Measurements from ENCODE around the gene PPHLN1.
"Not testable (repeated sequence)": the region's sequence is repeated elsewhere in the genome, so short reads cannot be mapped to it uniquely, and the experiment has no call there.

PPHLN1 gene

DNA sequence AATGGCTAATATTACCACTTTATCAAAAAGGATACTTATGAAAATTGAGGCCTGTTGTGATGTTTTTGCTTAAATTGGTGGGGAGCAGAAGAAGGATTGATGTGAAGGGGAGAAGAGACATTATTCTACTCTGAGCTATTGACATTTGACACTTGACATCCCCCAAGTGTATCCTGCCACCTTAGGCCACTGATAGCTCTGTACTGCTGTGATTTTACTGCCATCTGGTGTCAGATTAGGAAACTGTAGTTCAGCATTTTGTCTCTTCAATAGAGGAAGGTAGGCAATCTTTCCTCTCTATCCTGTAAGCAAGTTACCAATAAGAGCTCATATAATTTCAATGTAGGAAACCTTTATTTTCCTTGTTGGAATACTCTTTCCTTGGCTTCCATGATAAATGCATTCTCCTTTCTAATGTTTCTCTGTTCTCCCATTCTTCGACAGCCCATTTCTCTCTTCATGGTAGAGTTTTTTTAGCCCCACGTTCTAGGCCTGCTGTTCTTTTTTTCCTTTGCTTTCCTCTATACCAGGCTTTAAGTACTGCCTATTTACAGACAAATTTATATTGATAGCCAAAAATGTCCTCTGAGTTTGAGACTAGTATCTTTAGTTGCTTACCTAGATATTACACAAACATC, 46.3 kb downstream of the PPHLN1 start:
- Mint-ChIP-seq H3K27ac (no peak overlapping the region), H3K4me1 (ENCODE audit: low read depth) (peaks cover 5% of the 10 kb centered on the region), H3K27me3 (no peaks in the 10 kb centered on the region)

DNA sequence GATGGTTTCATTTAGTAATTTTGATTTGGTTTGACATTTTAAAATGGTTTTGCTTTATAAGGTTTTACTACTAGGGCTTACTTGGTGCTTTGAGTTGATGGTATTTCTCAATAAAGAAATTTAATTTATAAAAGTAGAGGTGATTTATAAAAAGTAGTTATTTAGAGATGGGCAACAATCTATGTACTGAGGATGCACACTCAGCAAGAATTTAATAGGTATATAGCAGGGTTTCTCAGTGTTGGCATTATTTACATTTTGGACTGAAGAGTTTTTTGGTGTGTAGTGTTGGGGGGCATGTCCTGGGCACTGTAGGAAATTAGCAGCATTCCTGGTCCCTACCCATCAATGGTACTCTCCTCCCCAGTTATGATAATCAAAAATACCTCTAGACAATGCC, 47.7 kb downstream of the PPHLN1 start:
- no peak overlapping the region for H3K27ac Mint-ChIP-seq
- peaks cover 5% of the 10 kb centered on the region for H3K4me1 Mint-ChIP-seq (ENCODE audit: low read depth)
- H3K4me3 Mint-ChIP-seq = no peak overlapping the region
- H3K27me3 Mint-ChIP-seq = no peaks in the 10 kb centered on the region
- no peak for DNase-seq
- no peaks in the 10 kb centered on the region for H3K9me3 Mint-ChIP-seq
- peaks cover 50% of the 10 kb centered on the region for H3K36me3 Mint-ChIP-seq (ENCODE audit: low read depth)

More for the DNA sequence above, 46.3 kb downstream of the PPHLN1 start:
- no peak for DNase-seq
- no peaks in the 10 kb centered on the region for H3K9me3 Mint-ChIP-seq
- H3K36me3 Mint-ChIP-seq (ENCODE audit: low read depth) = peaks cover 40% of the 10 kb centered on the region
- no peak overlapping the region for H3K4me3 Mint-ChIP-seq

DNA sequence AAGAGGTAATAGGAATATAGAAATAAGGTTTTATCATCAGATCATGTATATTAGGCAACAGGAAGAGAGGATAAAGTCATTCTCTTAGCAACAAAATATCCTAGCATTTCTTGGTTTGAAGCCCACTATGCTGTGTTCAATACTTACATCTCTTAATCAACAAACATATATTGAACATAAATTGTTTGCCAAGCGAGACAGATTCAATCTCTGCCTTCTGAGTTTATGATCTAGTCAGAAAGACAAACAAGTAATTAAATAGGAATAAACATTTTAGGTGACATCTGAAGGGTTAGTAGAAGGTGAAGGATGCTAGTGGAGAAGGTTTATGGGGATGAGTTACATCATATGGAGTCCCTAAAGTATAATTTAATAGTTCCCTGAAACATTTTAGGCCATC, 54.8 kb downstream of the PPHLN1 start:
- H3K4me3 Mint-ChIP-seq = no peak overlapping the region
- H3K36me3 Mint-ChIP-seq (ENCODE audit: low read depth) = peaks cover 83% of the 10 kb centered on the region
- H3K27ac Mint-ChIP-seq = no peak overlapping the region
- no peak for DNase-seq
- H3K27me3 Mint-ChIP-seq = no peaks in the 10 kb centered on the region
- H3K9me3 Mint-ChIP-seq = no peaks in the 10 kb centered on the region
- H3K4me1 Mint-ChIP-seq (ENCODE audit: low read depth) = peaks cover 13% of the 10 kb centered on the region

DNA sequence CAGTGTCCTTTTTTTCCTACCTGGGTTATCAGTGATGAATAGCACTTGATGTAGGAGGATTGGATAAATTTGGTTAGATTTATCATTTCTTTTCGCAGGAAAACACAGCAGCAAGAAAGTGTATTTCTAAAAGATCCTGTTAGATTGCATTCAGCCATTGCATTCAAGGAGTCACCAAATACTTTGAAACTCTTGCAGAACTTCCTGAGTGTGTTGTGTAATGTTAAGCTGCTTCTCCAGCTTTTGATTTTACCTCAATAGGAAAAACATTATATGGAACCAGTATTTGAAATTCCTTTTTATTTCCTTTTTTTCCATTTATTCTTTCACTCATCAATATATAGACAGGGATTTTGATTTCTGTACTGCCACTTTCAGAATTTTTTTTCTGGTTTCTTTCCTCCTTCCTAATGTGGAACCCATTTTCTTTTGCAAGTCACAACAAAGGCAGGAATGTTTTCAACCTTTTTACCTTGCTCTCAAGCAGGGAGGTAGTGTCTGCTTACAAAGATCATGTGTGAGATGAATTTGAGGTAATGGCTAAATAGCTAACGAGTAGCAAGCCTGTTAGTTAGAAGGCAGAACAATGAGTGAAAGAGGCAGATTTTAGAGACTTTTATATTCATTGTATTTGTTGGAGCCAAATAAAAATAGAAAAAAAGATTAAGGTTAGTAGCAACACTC, 56.2 kb downstream of the PPHLN1 start:
- Mint-ChIP-seq H3K4me1 (ENCODE audit: low read depth) (peaks cover 13% of the 10 kb centered on the region), H3K36me3 (ENCODE audit: low read depth) (peaks cover 74% of the 10 kb centered on the region), H3K27me3 (no peaks in the 10 kb centered on the region), H3K4me3 (no peak overlapping the region), H3K27ac (no peak overlapping the region), H3K9me3 (no peaks in the 10 kb centered on the region)
- no peak for DNase-seq

DNA sequence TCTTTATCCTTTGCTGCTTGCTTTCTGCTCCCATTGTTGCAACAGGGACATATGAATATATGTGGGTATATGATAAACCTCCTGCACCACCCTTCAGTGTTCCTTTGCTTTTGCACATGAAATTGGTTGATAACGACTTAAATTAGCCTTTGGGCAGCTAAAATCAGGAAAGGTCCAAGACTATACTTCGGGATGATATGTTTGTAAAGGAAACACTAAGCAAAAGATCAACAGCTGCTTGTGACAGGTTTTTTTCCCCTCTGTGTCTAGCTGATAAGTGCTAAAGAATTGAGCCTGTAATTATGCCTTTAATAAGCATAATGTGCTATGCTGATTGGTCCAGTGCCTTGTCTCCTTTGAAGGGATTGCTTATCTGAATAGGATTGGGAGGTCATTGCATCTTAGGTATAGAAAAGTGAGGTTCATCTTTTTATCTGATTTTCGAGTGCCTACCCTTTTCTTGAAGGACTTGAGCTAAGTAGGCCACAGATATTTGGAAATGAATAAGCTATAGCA, 59.4 kb downstream of the PPHLN1 start:
- Mint-ChIP-seq H3K4me1 (ENCODE audit: low read depth) (peaks cover 11% of the 10 kb centered on the region), H3K27ac (no peak overlapping the region), H3K27me3 (no peaks in the 10 kb centered on the region), H3K9me3 (no peaks in the 10 kb centered on the region), H3K36me3 (ENCODE audit: low read depth) (peaks cover 82% of the 10 kb centered on the region), H3K4me3 (no peak overlapping the region)
- DNase-seq = no peak

DNA sequence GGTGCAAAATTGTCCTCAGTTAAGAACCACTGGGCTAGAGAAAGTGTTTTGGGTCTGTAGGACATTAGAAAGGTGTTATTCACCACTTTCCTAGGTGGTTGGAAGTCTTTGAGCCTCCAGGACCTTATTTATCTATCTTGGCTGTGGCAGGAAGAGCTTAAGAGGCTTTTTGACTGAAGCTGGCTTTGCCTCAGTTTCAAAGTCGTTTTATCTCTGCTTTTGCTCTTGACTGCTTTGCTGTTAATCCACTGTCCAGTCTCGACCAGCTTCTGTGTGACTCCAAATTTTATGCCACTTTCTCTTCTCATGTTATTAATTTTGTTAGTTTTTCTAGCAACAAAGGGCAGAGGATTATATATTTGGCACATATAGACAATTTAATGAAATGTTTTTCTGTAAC, 60.3 kb downstream of the PPHLN1 start:
- peaks cover 5% of the 10 kb centered on the region for H3K4me1 Mint-ChIP-seq (ENCODE audit: low read depth)
- H3K27me3 Mint-ChIP-seq = no peaks in the 10 kb centered on the region
- H3K4me3 Mint-ChIP-seq = no peak overlapping the region
- H3K36me3 Mint-ChIP-seq (ENCODE audit: low read depth) = peaks cover 83% of the 10 kb centered on the region
- DNase-seq = no peak
- no peak overlapping the region for H3K27ac Mint-ChIP-seq
- H3K9me3 Mint-ChIP-seq = no peaks in the 10 kb centered on the region

DNA sequence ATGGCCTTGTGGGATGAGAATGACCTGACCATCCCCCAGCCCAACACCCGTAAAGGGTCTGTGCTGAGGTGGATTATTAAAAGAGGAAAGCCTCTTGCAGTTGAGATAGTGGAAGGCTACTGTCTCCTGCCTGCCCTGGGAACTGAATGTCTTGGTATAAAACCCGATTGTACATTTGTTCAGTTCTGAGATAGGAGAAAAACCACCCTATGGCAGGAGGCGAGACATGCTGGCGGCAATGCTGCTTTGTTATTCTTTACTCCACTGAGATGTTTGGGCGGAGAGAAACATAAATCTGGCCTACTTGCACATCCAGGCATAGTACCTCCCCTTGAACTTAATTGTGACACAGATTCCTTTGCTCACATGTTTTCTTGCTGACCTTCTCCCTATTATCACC, 62.1 kb downstream of the PPHLN1 start:
- H3K9me3 Mint-ChIP-seq; DNase-seq; H3K4me1 Mint-ChIP-seq (ENCODE audit: low read depth); H3K27ac Mint-ChIP-seq; H3K27me3 Mint-ChIP-seq; H3K4me3 Mint-ChIP-seq: not testable (repeated sequence)
- H3K36me3 Mint-ChIP-seq (ENCODE audit: low read depth) = peaks cover 81% of the 10 kb centered on the region

DNA sequence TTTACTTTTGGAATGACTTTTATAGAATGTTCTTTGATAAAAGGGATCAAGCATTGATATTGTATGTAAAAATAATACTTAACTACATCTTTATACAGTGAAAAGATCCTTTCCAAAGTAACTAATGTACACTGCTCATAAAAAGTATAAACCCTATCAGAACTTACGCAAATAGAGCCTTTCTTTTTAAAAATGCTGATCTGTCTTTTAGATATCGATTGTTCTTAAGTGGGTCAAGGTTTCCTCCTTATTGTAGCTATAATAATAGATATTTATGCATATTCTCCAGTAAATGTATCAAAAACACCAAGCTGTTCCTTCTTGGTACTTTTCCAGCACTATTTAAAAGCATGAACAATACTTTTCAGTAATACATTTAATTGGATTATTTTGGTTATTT, 68.5 kb downstream of the PPHLN1 start:
- H3K27me3 Mint-ChIP-seq = no peaks in the 10 kb centered on the region
- H3K27ac Mint-ChIP-seq = no peak overlapping the region
- H3K4me3 Mint-ChIP-seq = no peak overlapping the region
- no peak for DNase-seq
- no peaks in the 10 kb centered on the region for H3K9me3 Mint-ChIP-seq
- H3K36me3 Mint-ChIP-seq (ENCODE audit: low read depth) = peaks cover 85% of the 10 kb centered on the region
- H3K4me1 Mint-ChIP-seq (ENCODE audit: low read depth) = peaks cover 10% of the 10 kb centered on the region

DNA sequence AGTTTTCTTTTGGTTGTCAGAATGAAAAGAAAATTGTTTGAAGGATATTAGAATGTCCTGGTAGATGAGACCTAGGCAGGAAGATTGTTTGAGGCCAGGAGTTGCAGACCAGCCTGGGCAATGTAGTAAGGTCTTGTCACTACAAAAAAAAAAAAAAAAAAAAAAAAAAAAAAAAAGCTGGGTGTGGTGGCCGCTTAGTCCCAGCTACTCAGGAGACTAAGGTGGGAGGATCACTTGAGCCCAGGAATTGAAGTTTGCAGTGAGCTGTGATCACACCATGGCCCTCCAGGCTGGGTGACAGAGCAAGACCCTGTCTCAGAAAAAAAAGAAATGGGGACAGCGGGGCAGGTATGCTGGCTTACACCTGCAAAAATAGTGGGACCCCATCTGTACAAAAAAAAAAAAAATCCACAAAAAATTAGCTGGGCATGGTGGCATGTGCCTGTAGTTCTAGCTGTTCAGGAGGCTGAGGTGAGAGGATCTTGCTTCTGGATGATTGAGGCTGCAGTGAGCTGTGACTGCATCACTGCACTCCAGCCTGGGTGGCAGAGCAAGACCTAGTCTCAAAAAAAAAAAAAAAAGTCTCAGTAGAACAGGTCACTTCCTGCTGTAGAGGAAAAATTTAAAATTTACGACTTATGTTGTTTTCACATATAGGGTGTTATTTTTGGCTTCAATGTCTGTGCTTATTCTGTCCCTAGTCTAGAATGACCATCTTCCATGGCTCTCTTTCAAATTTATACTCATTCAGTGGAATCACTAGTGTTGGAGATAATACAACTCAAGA, 70.7 kb downstream of the PPHLN1 start:
- Mint-ChIP-seq H3K27ac (peak overlapping the region; percentile 37), H3K36me3 (ENCODE audit: low read depth) (peaks cover 86% of the 10 kb centered on the region), H3K4me3 (no peak overlapping the region), H3K9me3 (no peaks in the 10 kb centered on the region), H3K4me1 (ENCODE audit: low read depth) (peaks cover 10% of the 10 kb centered on the region), H3K27me3 (no peaks in the 10 kb centered on the region)
- no peak for DNase-seq

DNA sequence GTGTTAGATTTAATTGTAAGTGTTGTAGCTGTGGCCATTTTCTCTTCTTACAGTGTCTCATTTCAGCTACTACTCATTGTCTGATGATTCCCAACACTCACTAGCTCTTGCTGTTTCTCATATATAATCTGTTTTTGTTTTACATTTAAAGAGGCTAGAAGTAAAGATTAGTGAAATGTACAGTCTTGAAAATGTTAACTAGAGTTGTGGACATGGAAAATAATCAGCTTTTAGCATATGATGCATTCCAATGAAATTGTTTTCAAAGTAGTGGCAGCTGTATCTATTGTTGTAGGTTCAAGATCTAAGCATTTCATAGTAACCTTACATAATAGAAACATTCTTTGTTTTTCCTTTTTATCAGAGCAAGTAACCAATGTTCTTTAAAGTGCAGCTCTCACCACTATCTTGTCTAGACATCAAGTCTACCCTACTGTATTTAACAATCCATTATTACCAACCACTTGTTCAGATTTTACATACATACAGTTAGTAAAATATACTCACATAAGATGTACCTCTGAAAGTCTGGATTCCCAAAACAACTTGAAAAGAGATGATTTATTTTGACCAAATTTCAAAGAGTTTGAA, 76.9 kb downstream of the PPHLN1 start:
- no peaks in the 10 kb centered on the region for H3K9me3 Mint-ChIP-seq
- H3K27me3 Mint-ChIP-seq = no peaks in the 10 kb centered on the region
- peaks cover 85% of the 10 kb centered on the region for H3K36me3 Mint-ChIP-seq (ENCODE audit: low read depth)

DNA sequence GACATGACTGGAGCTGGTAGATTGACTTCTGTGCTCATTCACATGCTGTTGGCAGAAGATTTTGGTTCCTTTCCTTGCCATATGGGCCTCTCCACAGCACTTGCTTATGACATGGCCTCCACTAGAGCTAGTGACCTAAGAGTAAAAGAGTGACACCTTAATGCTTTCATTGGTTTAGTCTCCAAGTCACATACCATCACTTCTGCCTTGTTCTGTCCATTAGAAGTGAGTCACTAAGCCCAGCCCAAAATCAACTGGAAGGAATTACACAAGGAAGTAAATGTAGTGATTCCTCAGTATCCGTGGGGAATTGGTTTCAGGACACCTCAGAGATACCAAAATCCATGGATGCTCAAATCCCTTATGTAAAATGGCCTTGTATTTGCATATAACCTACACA, 81.3 kb downstream of the PPHLN1 start:
- Mint-ChIP-seq H3K36me3 (ENCODE audit: low read depth) (peaks cover 73% of the 10 kb centered on the region), H3K27me3 (no peaks in the 10 kb centered on the region), H3K4me3 (no peak overlapping the region), H3K27ac (no peak overlapping the region), H3K9me3 (no peaks in the 10 kb centered on the region), H3K4me1 (ENCODE audit: low read depth) (peaks cover 7% of the 10 kb centered on the region)
- DNase-seq = no peak

More for the DNA sequence above, 76.9 kb downstream of the PPHLN1 start:
- H3K4me1 Mint-ChIP-seq (ENCODE audit: low read depth) = peaks cover 3% of the 10 kb centered on the region
- DNase-seq = no peak
- no peak overlapping the region for H3K27ac Mint-ChIP-seq
- H3K4me3 Mint-ChIP-seq = no peak overlapping the region

DNA sequence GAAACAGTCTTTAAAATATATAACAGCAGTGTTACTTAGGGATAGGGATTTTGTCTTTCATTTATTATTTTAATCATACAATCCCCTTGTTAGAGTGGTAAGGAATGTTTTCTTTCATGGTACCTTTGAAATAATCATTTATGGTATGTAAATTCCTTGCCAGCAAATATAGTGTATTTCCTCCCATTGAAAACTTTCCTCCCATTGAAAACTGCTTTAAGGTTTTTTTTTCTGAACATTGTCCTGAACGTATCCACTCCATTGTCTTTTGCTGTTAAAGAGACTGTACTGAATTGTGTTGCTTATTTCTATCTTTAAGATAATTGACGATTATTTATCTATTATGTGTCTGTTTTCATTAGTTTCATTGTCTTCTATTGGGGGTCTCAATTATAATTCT, 83.5 kb downstream of the PPHLN1 start:
- DNase-seq = no peak
- no peaks in the 10 kb centered on the region for H3K9me3 Mint-ChIP-seq
- no peaks in the 10 kb centered on the region for H3K27me3 Mint-ChIP-seq
- no peak overlapping the region for H3K4me3 Mint-ChIP-seq
- peaks cover 12% of the 10 kb centered on the region for H3K4me1 Mint-ChIP-seq (ENCODE audit: low read depth)
- H3K36me3 Mint-ChIP-seq (ENCODE audit: low read depth) = peaks cover 73% of the 10 kb centered on the region
- H3K27ac Mint-ChIP-seq = no peak overlapping the region

DNA sequence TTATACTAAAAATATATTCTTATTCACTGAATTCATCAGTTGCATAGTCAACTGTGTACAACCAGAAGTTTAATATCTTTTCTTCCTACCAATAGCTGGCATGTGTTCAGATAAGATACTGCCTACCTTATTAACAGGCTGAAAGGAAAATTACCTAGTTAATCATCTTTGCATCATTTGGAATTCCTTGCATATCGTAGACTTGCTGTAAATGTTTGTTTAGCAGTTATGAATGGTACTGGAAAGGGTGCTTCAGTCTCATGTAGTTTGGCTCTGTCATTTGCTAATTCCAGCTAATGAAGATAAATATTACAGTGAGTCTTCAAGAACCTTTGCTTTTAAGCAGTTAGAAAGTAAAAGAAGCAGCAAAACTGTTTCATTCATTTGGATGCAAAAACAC, 84.4 kb downstream of the PPHLN1 start:
- no peaks in the 10 kb centered on the region for H3K9me3 Mint-ChIP-seq
- DNase-seq = no peak
- peaks cover 74% of the 10 kb centered on the region for H3K36me3 Mint-ChIP-seq (ENCODE audit: low read depth)
- no peak overlapping the region for H3K4me3 Mint-ChIP-seq
- no peak overlapping the region for H3K27ac Mint-ChIP-seq
- no peaks in the 10 kb centered on the region for H3K27me3 Mint-ChIP-seq
- H3K4me1 Mint-ChIP-seq (ENCODE audit: low read depth) = peaks cover 10% of the 10 kb centered on the region

DNA sequence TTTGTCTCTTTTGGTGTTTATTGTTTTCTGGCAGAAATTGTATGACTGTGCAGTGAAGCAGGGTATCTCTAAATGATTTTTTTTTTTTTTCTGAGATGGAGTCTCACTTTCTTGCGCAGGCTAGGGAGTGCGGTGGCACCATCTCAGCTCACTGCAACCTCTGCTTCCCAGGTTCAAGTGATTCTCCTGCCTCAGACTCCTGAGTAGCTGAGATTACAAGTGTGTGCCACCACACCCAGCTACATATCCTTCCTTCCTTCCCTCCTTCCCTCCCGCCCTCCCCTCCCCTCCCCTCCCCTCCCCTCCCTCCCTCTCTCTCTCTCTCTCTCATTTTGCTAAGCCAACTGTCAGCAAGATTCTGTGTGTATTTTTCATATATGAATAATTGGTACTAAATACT, 94.4 kb downstream of the PPHLN1 start:
- H3K4me1 Mint-ChIP-seq (ENCODE audit: low read depth) = peaks cover 29% of the 10 kb centered on the region

More for the DNA sequence above, 94.4 kb downstream of the PPHLN1 start:
- Mint-ChIP-seq H3K36me3 (ENCODE audit: low read depth) (peaks cover 45% of the 10 kb centered on the region), H3K4me3 (no peak overlapping the region), H3K27me3 (no peaks in the 10 kb centered on the region), H3K27ac (no peak overlapping the region), H3K9me3 (no peaks in the 10 kb centered on the region)
- no peak for DNase-seq

Data from activated T-cell treated with anti-CD3 and anti-CD28 coated beads, Interleukin-2, amount 50 U/mL, for 24 hours (primary cell).